HepG2 (cell line): ENCODE results near the gene CFAP119. TPM values are rescaled to one million over a fixed set of nuclear protein-coding genes. Genes with fewer than 3 reads are reported as not detected.

Experiments used
- FOXK1 ChIP-seq: sonication (generic); formaldehyde crosslinking; IDR thresholded peaks from 2 replicates; pipeline ENCODE4 v1.4.0; 2020; ENCODE audit warnings: low read depth, missing genetic modification reagents, borderline replicate concordance
- GATAD1 ChIP-seq: IDR thresholded peaks from 2 replicates; pipeline ENCODE4 v1.6.1; 2016; ENCODE audit warnings: missing genetic modification reagents, missing compliant biosample characterization
- GMEB1 ChIP-seq: sonication (generic); formaldehyde crosslinking; IDR thresholded peaks from 2 replicates; pipeline ENCODE4 v1.5.1; 2020; ENCODE audit warnings: missing genetic modification reagents, mild to moderate bottlenecking, borderline replicate concordance
- NFYB ChIP-seq: sonication (generic); formaldehyde crosslinking; IDR thresholded peaks from 2 replicates; pipeline ENCODE4 v1.4.0; 2020; ENCODE audit warnings: missing genetic modification reagents
- NFYC ChIP-seq: IDR thresholded peaks from 2 replicates; pipeline ENCODE4 v1.6.1; 2016; ENCODE audit warnings: missing genetic modification reagents, missing compliant biosample characterization
- SRF ChIP-seq: IDR thresholded peaks from 2 replicates; pipeline ENCODE4 v1.6.1; 2011; ENCODE audit warnings: mild to moderate bottlenecking, low read depth, low read length, moderate library complexity
- SRSF1 ChIP-seq: fragments of 200-400 bp; formaldehyde crosslinking; optimal IDR thresholded peaks from 2 replicates; pipeline ENCODE3; 2017; ENCODE audit warnings: mild to moderate bottlenecking, low read depth, low read length, moderate library complexity
- ZBTB4 ChIP-seq: sonication (generic); formaldehyde crosslinking; IDR thresholded peaks from 2 replicates; pipeline ENCODE4 v1.4.0; 2020; ENCODE audit warnings: missing genetic modification reagents, mild to moderate bottlenecking, borderline replicate concordance
- ZBTB7A ChIP-seq: sonication (generic); formaldehyde crosslinking; IDR thresholded peaks from 2 replicates; pipeline ENCODE4 v1.8.0; 2022; ENCODE audit warnings: mild to moderate bottlenecking, missing genetic modification reagents
- ZFP62 ChIP-seq: sonication (generic); formaldehyde crosslinking; IDR thresholded peaks from 2 replicates; pipeline ENCODE4 v1.4.0; 2020; ENCODE audit warnings: missing genetic modification reagents
- ZNF12 ChIP-seq: sonication (generic); formaldehyde crosslinking; IDR thresholded peaks from 2 replicates; pipeline ENCODE4 v1.5.0; 2020; ENCODE audit warnings: missing genetic modification reagents
- ZNF329 ChIP-seq: sonication (generic); formaldehyde crosslinking; IDR thresholded peaks from 2 replicates; pipeline ENCODE4 v1.9.0; 2021; ENCODE audit warnings: low read depth, mild to moderate bottlenecking, missing genetic modification reagents
- ZNF512 ChIP-seq: sonication (generic); formaldehyde crosslinking; IDR thresholded peaks from 2 replicates; pipeline ENCODE4 v1.4.0; 2020; ENCODE audit warnings: mild to moderate bottlenecking, missing genetic modification reagents
- ZNF562 ChIP-seq: sonication (generic); formaldehyde crosslinking; IDR thresholded peaks from 2 replicates; pipeline ENCODE4 v1.8.0; 2022; ENCODE audit warnings: missing genetic modification reagents, borderline replicate concordance
- ZNF704 ChIP-seq: sonication (generic); formaldehyde crosslinking; IDR thresholded peaks from 2 replicates; pipeline ENCODE4 v1.8.1; 2023; ENCODE audit warnings: mild to moderate bottlenecking, inconsistent platforms, moderate library complexity, missing genetic modification reagents, borderline replicate concordance
- ZNF710 ChIP-seq: sonication (generic); formaldehyde crosslinking; IDR thresholded peaks from 2 replicates; pipeline ENCODE4 v1.5.0; 2020; ENCODE audit warnings: mild to moderate bottlenecking, missing genetic modification reagents, borderline replicate concordance
- ZNF720 ChIP-seq: sonication (generic); formaldehyde crosslinking; IDR thresholded peaks from 2 replicates; pipeline ENCODE4 v1.4.0; 2020; ENCODE audit warnings: missing genetic modification reagents
- ZNF75D ChIP-seq: sonication (generic); formaldehyde crosslinking; IDR thresholded peaks from 2 replicates; pipeline ENCODE4 v1.8.1; 2023; ENCODE audit warnings: missing genetic modification reagents, mild to moderate bottlenecking, borderline replicate concordance
- polyA plus RNA-seq, 8 experiments: library from polyadenylated mRNA; depleted of rRNA in 3 of 8; stranded (reverse) in 7 of 8; unstranded in 1 of 8; fragments of >200 nt; fragmentation: Illumina TruSeq in 4 of 8; extraction: Trizol in 4 of 8; gene quantifications; 2 replicates each; pipeline versions ENCODE4 v1.2.1 to v1.2.3, GENCODE V29; 2011 to 2016; ENCODE audit warnings: low read depth in 4 of 8, missing spikeins in 1 of 8, mixed read lengths in 1 of 8; ENCODE audit not compliant: insufficient read depth in 1 of 8
- total RNA-seq, 5 experiments: library from RNA; depleted of rRNA; stranded (reverse); fragments of >200 nt; fragmentation: Illumina TruSeq; extraction: Trizol; gene quantifications; 2 replicates each; pipeline ENCODE4 v1.2.3, GENCODE V29; 2016; ENCODE audit warnings: low read depth in 1 of 5

Gene CFAP119
- total and polyA plus RNA-seq, 2 of the 13 experiments (the other 11 are each of a cell fraction or from before 2014, with no cell fraction given), result 6.4 TPM

GRCh38 chr16:30775392-30776188, 13.7 kb upstream of the CFAP119 start (continued):
- TF ChIP-seq FOXK1 (CRISPR knock-in tag) (peak; percentile 81; the same call in 1 of the 2 replicates), NFYB (CRISPR knock-in tag) (no peak), ZNF720 (CRISPR knock-in tag) (peak; percentile 20; the same call in 1 of the 2 replicates), ZNF12 (peak; percentile 54; the same call in 1 of the 2 replicates), NFYC (CRISPR knock-in tag) (peak; percentile 51), ZNF710 (CRISPR knock-in tag) (peak; percentile 71; the same call in 1 of the 2 replicates), ZNF512 (CRISPR knock-in tag) (peak; percentile 67; the same call in 1 of the 2 replicates), ZNF704 (CRISPR knock-in tag) (peak; percentile 88; the same call in 1 of the 2 replicates), ZFP62 (CRISPR knock-in tag) (0 out of 2 replicates have a peak, but pooled peaks have one; percentile 61), ZBTB4 (CRISPR knock-in tag) (peak; percentile 94; the same call in 1 of the 2 replicates), ZNF75D (CRISPR knock-in tag) (no peak; the same call in 1 of the 2 replicates), SRF (peak; percentile 9; the same call in 1 of the 2 replicates), ZBTB7A (CRISPR knock-in tag) (no peak; the same call in 1 of the 2 replicates), ZNF562 (no peak; the same call in 1 of the 2 replicates), GMEB1 (CRISPR knock-in tag) (peak; percentile 82; the same call in 1 of the 2 replicates), SRSF1 (peak; percentile 88), ZNF329 (CRISPR knock-in tag) (peak; percentile 39; the same call in 1 of the 2 replicates), GATAD1 (CRISPR knock-in tag) (peak; percentile 83)
